WTC11 (cell line): ENCODE data around the gene DTX3L.

Experiments
- ARID4B ChIP-seq: sonication (generic); formaldehyde crosslinking; IDR thresholded peaks from 2 replicates; pipeline ENCODE4 v1.8.0; 2023; ENCODE audit warnings: missing genetic modification reagents, mild to moderate bottlenecking, borderline replicate concordance
- CREM ChIP-seq: sonication (generic); formaldehyde crosslinking; IDR thresholded peaks from 2 replicates; pipeline ENCODE4 v1.8.1; 2022; ENCODE audit warnings: mild to moderate bottlenecking, missing genetic modification reagents, moderate library complexity
- CTCF ChIP-seq: fragments of 200-600 bp; IDR thresholded peaks from 2 replicates; pipeline ENCODE4 v1.8.0; 2022; ENCODE audit warnings: antibody characterized with exemption
- MAX ChIP-seq: sonication (generic); formaldehyde crosslinking; IDR thresholded peaks from 2 replicates; pipeline ENCODE4 v1.8.0; 2022; ENCODE audit warnings: mild to moderate bottlenecking, missing genetic modification reagents
- PREB ChIP-seq: sonication (generic); formaldehyde crosslinking; IDR thresholded peaks from 2 replicates; pipeline ENCODE4 v1.8.1; 2022; ENCODE audit warnings: mild to moderate bottlenecking, missing genetic modification reagents, moderate library complexity, borderline replicate concordance
- ZNF396 ChIP-seq: fragments of 250-450 bp; sonication (Bioruptor Pico); IDR thresholded peaks from 2 replicates; pipeline ENCODE4 v1.8.0; 2021; ENCODE audit warnings: mild to moderate bottlenecking, moderate library complexity, borderline replicate concordance

- no peak for TF ChIP-seq ZNF396 (CRISPR knock-in tag)
- TF ChIP-seq CTCF, result no peak
- no peak for TF ChIP-seq ARID4B (CRISPR knock-in tag)
- no peak for TF ChIP-seq MAX
- no peak for TF ChIP-seq PREB
- TF ChIP-seq CREM (CRISPR knock-in tag), result no peak
These were observed 28.0 kb upstream of the DTX3L start for GRCh38 chr3:122535964-122536631.
